K562 (cell line): ENCODE results near the gene CTPS1.

Source experiments
- MCM2 ChIP-seq: fragments of 450-650 bp; IDR thresholded peaks from 2 replicates; pipeline ENCODE4 v1.6.1; 2017; ENCODE audit warnings: low read depth, mild to moderate bottlenecking
- NFRKB ChIP-seq: fragments of 450-650 bp; IDR thresholded peaks from 2 replicates; pipeline ENCODE4 v1.6.1; 2016; ENCODE audit warnings: low read depth
- PHB ChIP-seq: fragments of 250-450 bp; sonication (Bioruptor Pico); IDR thresholded peaks from 2 replicates; pipeline ENCODE4 v1.5.0; 2021
- PHTF2 ChIP-seq: fragments of 250-450 bp; sonication (Bioruptor Pico); IDR thresholded peaks from 2 replicates; pipeline ENCODE4 v1.5.0; 2021; ENCODE audit warnings: mild to moderate bottlenecking
- RAD21 ChIP-seq, 2 experiments: fragments of 250-450 bp in 1 of 2; fragments of 450-650 bp in 1 of 2; sonication (Bioruptor Pico) in 1 of 2; formaldehyde crosslinking in 1 of 2; IDR thresholded peaks in 1 of 2; conservative IDR thresholded peaks in 1 of 2; 2 replicates each; pipeline versions ENCODE4 v1.4.0 to v1.8.0; 2020 to 2022; ENCODE audit warnings: mild to moderate bottlenecking in 2 of 2, moderate library complexity in 1 of 2
- RFX1 ChIP-seq: fragments of 450-650 bp; IDR thresholded peaks from 2 replicates; pipeline ENCODE4 v1.6.1; 2016; ENCODE audit warnings: mild to moderate bottlenecking, moderate library complexity
- SIN3A ChIP-seq, 2 experiments: fragments of 150-350 bp in 1 of 2; IDR thresholded peaks; 2 replicates each; pipeline ENCODE4 v1.6.1; 2011 to 2016; ENCODE audit warnings: borderline replicate concordance in 2 of 2, low read depth in 2 of 2, low read length in 2 of 2, mild to moderate bottlenecking in 2 of 2, moderate library complexity in 2 of 2; ENCODE audit not compliant: control insufficient read depth in 1 of 2
- SP1 ChIP-seq: sonication (generic); formaldehyde crosslinking; IDR thresholded peaks from 2 replicates; pipeline ENCODE4 v1.8.1; 2022; ENCODE audit warnings: mild to moderate bottlenecking, missing genetic modification reagents
- ZNF785 ChIP-seq: fragments of 250-450 bp; sonication (Bioruptor Pico); IDR thresholded peaks from 2 replicates; pipeline ENCODE4 v1.4.0; 2020; ENCODE audit warnings: mild to moderate bottlenecking
- TF ChIP-seq, protein P1 (sequence below): sonication (generic); formaldehyde crosslinking; IDR thresholded peaks from 2 replicates; pipeline ENCODE4 v1.8.1; 2023; ENCODE audit warnings: mild to moderate bottlenecking, missing genetic modification reagents
- TF ChIP-seq, protein P2 (sequence below): sonication (generic); formaldehyde crosslinking; IDR thresholded peaks from 2 replicates; pipeline ENCODE4 v1.8.1; 2022; ENCODE audit warnings: missing genetic modification reagents
- TF ChIP-seq, protein P3 (sequence below), 2 experiments: fragments of 450-650 bp in 1 of 2; IDR thresholded peaks; 2 replicates each; pipeline ENCODE4 v1.6.1; 2011 to 2017; ENCODE audit warnings: low read depth in 2 of 2, antibody characterized with exemption in 1 of 2, borderline replicate concordance in 1 of 2, low read length in 1 of 2, mild to moderate bottlenecking in 1 of 2, mixed read lengths in 1 of 2; ENCODE audit not compliant: control insufficient read depth in 1 of 2

DNA sequence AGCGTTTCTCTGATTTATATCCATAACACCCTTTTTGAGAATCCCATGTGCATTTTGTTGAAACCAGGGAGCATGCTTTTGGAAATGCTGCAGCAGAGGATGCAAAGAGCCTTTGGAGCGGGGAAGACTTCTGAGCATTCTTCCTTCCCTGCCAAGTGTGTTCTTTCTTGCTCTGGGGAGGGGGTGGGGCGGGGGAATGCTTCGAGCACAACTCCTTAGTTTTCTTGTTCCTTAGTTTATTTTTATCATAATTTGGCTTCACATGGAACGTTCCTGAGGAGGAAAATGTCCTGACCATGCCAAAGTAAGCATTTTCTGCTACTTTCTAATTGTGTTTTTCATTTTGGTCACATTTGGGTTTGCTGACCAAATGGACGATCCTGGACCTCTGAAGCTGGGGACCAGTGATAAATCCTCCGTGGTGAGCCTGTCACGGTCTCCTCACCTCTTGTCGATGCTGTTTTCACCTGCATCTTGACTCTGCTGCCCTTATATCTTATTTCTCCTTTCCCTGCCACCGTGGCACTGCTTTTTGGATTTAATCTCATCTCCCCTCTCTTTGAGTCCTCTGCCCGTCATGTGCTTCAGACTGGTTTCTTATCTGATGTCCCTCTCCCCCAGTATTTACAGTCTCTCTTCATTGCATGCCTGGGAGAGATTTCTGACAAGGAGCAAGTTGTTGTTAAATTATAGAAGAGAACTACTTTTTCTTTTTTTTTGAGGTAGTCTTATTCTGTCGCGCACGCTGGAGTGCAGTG, 2.4 kb downstream of the CTPS1 start:
- TF ChIP-seq, protein P1, sequence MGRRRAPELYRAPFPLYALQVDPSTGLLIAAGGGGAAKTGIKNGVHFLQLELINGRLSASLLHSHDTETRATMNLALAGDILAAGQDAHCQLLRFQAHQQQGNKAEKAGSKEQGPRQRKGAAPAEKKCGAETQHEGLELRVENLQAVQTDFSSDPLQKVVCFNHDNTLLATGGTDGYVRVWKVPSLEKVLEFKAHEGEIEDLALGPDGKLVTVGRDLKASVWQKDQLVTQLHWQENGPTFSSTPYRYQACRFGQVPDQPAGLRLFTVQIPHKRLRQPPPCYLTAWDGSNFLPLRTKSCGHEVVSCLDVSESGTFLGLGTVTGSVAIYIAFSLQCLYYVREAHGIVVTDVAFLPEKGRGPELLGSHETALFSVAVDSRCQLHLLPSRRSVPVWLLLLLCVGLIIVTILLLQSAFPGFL (CRISPR knock-in tag) = no peak
- TF ChIP-seq ZNF785 (CRISPR knock-in tag) = no peak
- TF ChIP-seq, protein P2, sequence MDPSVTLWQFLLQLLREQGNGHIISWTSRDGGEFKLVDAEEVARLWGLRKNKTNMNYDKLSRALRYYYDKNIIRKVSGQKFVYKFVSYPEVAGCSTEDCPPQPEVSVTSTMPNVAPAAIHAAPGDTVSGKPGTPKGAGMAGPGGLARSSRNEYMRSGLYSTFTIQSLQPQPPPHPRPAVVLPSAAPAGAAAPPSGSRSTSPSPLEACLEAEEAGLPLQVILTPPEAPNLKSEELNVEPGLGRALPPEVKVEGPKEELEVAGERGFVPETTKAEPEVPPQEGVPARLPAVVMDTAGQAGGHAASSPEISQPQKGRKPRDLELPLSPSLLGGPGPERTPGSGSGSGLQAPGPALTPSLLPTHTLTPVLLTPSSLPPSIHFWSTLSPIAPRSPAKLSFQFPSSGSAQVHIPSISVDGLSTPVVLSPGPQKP = no peak
- no peak for TF ChIP-seq RFX1
- TF ChIP-seq SIN3A (IDR thresholded peaks at IDR 0.05; ENCODE audit: borderline replicate concordance in 2 of 2, control insufficient read depth in 1 of 2, low read depth in 2 of 2, low read length in 2 of 2) = no peak
- no peak for TF ChIP-seq MCM2
- TF ChIP-seq PHTF2 = no peak
- no peak for TF ChIP-seq PHB
- TF ChIP-seq RAD21 (CRISPR knock-in tag; conservative IDR thresholded peaks at IDR 0.05 in 1 of 2, IDR thresholded peaks at IDR 0.05 in 1 of 2) = no peak
- no peak for TF ChIP-seq SP1 (CRISPR knock-in tag)
- TF ChIP-seq, protein P3, sequence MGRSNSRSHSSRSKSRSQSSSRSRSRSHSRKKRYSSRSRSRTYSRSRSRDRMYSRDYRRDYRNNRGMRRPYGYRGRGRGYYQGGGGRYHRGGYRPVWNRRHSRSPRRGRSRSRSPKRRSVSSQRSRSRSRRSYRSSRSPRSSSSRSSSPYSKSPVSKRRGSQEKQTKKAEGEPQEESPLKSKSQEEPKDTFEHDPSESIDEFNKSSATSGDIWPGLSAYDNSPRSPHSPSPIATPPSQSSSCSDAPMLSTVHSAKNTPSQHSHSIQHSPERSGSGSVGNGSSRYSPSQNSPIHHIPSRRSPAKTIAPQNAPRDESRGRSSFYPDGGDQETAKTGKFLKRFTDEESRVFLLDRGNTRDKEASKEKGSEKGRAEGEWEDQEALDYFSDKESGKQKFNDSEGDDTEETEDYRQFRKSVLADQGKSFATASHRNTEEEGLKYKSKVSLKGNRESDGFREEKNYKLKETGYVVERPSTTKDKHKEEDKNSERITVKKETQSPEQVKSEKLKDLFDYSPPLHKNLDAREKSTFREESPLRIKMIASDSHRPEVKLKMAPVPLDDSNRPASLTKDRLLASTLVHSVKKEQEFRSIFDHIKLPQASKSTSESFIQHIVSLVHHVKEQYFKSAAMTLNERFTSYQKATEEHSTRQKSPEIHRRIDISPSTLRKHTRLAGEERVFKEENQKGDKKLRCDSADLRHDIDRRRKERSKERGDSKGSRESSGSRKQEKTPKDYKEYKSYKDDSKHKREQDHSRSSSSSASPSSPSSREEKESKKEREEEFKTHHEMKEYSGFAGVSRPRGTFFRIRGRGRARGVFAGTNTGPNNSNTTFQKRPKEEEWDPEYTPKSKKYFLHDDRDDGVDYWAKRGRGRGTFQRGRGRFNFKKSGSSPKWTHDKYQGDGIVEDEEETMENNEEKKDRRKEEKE (IDR thresholded peaks at IDR 0.05; ENCODE audit: borderline replicate concordance in 1 of 2, control insufficient read depth in 1 of 2, low read depth in 2 of 2, low read length in 1 of 2) = no peak
- TF ChIP-seq NFRKB = no peak
